ENCODE data around the gene PRCD.

The PRCD gene

DNA sequence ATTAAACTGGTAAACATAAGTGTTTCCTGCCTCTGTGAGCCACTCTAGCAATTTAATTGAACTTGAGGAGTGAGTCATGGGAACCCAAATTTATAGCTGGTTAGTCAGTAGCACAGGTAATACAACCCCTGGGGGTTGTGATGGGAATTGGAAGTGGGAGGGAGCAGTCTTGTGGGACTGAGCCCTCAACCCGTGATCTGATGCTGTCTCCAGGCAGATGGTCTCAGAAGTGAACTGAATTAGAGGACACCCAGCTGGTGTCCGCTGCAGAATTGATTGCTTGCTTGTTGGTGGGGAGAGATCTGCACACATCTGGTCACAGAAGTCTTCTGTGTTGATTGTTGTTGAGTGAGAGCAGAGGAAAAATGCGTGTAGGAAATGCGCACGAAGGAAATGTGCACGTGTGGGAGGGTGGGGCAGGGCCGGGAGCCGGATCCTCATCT, 53.6 kb downstream of the PRCD start:
- TF ChIP-seq, protein P1, sequence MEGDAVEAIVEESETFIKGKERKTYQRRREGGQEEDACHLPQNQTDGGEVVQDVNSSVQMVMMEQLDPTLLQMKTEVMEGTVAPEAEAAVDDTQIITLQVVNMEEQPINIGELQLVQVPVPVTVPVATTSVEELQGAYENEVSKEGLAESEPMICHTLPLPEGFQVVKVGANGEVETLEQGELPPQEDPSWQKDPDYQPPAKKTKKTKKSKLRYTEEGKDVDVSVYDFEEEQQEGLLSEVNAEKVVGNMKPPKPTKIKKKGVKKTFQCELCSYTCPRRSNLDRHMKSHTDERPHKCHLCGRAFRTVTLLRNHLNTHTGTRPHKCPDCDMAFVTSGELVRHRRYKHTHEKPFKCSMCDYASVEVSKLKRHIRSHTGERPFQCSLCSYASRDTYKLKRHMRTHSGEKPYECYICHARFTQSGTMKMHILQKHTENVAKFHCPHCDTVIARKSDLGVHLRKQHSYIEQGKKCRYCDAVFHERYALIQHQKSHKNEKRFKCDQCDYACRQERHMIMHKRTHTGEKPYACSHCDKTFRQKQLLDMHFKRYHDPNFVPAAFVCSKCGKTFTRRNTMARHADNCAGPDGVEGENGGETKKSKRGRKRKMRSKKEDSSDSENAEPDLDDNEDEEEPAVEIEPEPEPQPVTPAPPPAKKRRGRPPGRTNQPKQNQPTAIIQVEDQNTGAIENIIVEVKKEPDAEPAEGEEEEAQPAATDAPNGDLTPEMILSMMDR (IDR thresholded peaks at IDR 0.05), result no peak
- Histone ChIP-seq H3K27ac (no peak overlapping the region), H3K4me3 (ENCODE audit: low read depth in 1 of 2, low read length in 1 of 2) (no peak overlapping the region), H3K36me3 (no peaks in the 10 kb centered on the region), H3K9me3 (no peaks in the 10 kb centered on the region), H3K27me3 (peaks cover 3% of the 10 kb centered on the region), H3K4me1 (ENCODE audit: control insufficient read depth in 1 of 2, insufficient read depth in 1 of 2, low read depth in 1 of 2, low read length in 1 of 2) (peaks cover 22 to 24% of the 10 kb centered on the region in 2 experiments)

DNA sequence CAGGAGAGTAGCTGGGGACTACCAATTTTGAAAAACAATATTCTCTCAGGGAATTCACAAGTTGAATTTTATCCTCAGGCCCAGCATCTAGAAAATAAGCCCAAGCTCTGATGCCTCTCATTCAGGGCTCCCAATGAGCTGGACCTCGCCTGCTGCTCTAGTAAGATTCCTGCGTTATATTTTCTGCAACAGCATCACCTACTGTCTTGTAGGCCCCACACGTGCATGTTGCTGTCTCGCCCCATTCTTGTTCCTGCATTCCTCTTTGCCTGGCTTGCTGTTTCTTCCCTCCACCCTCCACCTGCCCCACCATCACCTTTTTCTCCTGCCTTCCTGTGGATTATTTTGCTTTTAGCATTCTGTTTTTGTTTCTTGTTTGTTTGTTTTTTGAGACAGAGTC, 54.1 kb downstream of the PRCD start:
- TF ChIP-seq, protein P1 (IDR thresholded peaks at IDR 0.05), result no peak
- Histone ChIP-seq H3K27me3 (no peaks in the 10 kb centered on the region), H3K36me3 (no peaks in the 10 kb centered on the region), H3K4me3 (ENCODE audit: low read depth in 1 of 2, low read length in 1 of 2) (no peak overlapping the region), H3K9me3 (no peaks in the 10 kb centered on the region), H3K4me1 (ENCODE audit: control insufficient read depth in 1 of 2, insufficient read depth in 1 of 2, low read depth in 1 of 2, low read length in 1 of 2) (peaks cover 28 to 30% of the 10 kb centered on the region in 2 experiments), H3K27ac (no peak overlapping the region)

DNA sequence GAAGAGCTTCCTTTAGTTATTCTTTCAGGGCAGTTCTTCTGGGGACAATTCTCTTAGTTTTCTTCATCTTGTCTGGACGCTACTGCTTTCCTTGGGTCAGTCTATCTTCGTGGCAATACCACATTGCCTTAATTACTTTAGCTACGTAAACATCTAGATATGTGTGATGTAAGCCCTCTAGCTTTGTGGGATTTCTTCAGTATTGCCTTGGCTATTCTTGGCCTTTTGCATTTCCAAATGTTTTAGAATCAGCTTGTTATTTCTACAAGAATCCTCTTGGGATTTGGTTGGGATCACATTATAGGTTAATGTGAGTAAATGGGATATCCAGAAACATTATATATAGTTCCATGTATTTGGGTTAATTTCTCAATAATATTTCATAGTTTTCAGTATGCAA, 54.8 kb downstream of the PRCD start:
- Histone ChIP-seq H3K4me1 (ENCODE audit: control insufficient read depth in 1 of 2, insufficient read depth in 1 of 2, low read depth in 1 of 2, low read length in 1 of 2) (peaks cover 35 to 37% of the 10 kb centered on the region in 2 experiments), H3K9me3 (no peaks in the 10 kb centered on the region), H3K27ac (no peak overlapping the region), H3K4me3 (ENCODE audit: low read depth in 1 of 2, low read length in 1 of 2) (no peak overlapping the region), H3K36me3 (no peaks in the 10 kb centered on the region), H3K27me3 (no peaks in the 10 kb centered on the region)
- TF ChIP-seq, protein P1 (IDR thresholded peaks at IDR 0.05), result no peak

Data from neutrophil (primary cell).